Prostate gland (tissue), 2 donors: ENCODE data around the gene SV2C.

Source experiments
- CTCF ChIP-seq, 4 experiments: fragments of 200-600 bp in 2 of 4; fragments of 450-650 bp in 2 of 4; sonication (generic) in 2 of 4; IDR thresholded peaks; 1 replicate in 3 of 4; 2 replicates in 1 of 4; pipeline ENCODE4 v1.5.1; 2016 to 2019; ENCODE audit warnings: antibody characterized with exemption in 4 of 4, mild to moderate bottlenecking in 2 of 4, moderate library complexity in 2 of 4
- POLR2A ChIP-seq: fragments of 450-650 bp; IDR thresholded peaks from one replicate; pipeline ENCODE4 v1.6.1; 2016; ENCODE audit warnings: antibody characterized with exemption, mild to moderate bottlenecking
- POLR2AphosphoS5 ChIP-seq: sonication (generic); formaldehyde crosslinking; IDR thresholded peaks from one replicate; pipeline ENCODE4 v1.6.1; 2017; ENCODE audit warnings: antibody characterized with exemption

- TF ChIP-seq POLR2AphosphoS5 (no peak), CTCF (IDR thresholded peaks at IDR 0.05) (no peak), POLR2A (no peak)
These were observed 186.9 kb downstream of the SV2C start for GRCh38 chr5:76269932-76270610.
